Neural progenitor cell (in vitro differentiated cells): ENCODE data around the gene FSTL1. TPM values are rescaled to one million over a fixed set of nuclear protein-coding genes. Genes with fewer than 3 reads are reported as not detected.

Experiments
- DNase-seq: peaks from one replicate; pipeline ENCODE4 v3.0.0-alpha.2; 2016; ENCODE audit warnings: low spot score
- H2AFZ ChIP-seq: fragments of 200-600 bp; sonication (generic); replicated peaks from 2 replicates; pipeline ENCODE4 v1.6.1; 2016; ENCODE audit warnings: antibody characterized with exemption
- H3F3A ChIP-seq: fragments of 200-600 bp; sonication (generic); 2 replicates; pipeline ENCODE4 v1.6.1; 2016; ENCODE audit warnings: antibody characterized with exemption, low read depth
- H3K27ac ChIP-seq: fragments of 200-600 bp; sonication (generic); 2 replicates; pipeline ENCODE4 v1.5.1; 2016; ENCODE audit warnings: mild to moderate bottlenecking
- H3K27me3 ChIP-seq: fragments of 200-600 bp; sonication (generic); 2 replicates; pipeline ENCODE4 v1.6.1; 2016; ENCODE audit warnings: mild to moderate bottlenecking, moderate library complexity
- H3K36me3 ChIP-seq: fragments of 200-600 bp; sonication (generic); 2 replicates; pipeline ENCODE4 v1.5.1; 2016
- H3K4me1 ChIP-seq: fragments of 200-600 bp; sonication (generic); 2 replicates; pipeline ENCODE4 v1.6.1; 2016; ENCODE audit warnings: mixed run types
- H3K4me2 ChIP-seq: fragments of 200-600 bp; sonication (generic); 2 replicates; pipeline ENCODE4 v1.6.1; 2016
- H3K4me3 ChIP-seq: fragments of 200-600 bp; sonication (generic); 2 replicates; pipeline ENCODE4 v1.5.1; 2016
- H3K79me2 ChIP-seq: fragments of 200-600 bp; sonication (generic); 2 replicates; pipeline ENCODE4 v1.6.1; 2016; ENCODE audit warnings: low read depth
- H3K9ac ChIP-seq: fragments of 200-600 bp; sonication (generic); 2 replicates; pipeline ENCODE4 v1.6.1; 2016
- H3K9me3 ChIP-seq: fragments of 200-600 bp; sonication (generic); 2 replicates; pipeline ENCODE4 v1.5.1; 2016; ENCODE audit warnings: low read depth
- H4K20me1 ChIP-seq: fragments of 200-600 bp; sonication (generic); 2 replicates; pipeline ENCODE4 v1.6.1; 2016; ENCODE audit warnings: low read depth
- H3K27ac Mint-ChIP-seq: 3 replicates; pipeline ENCODE4 v1.8.0; 2021; ENCODE audit warnings: mixed read lengths
- H3K27me3 Mint-ChIP-seq: 2 replicates; pipeline ENCODE4 v1.8.0; 2022; ENCODE audit warnings: low read depth, mild to moderate bottlenecking, inconsistent platforms, moderate library complexity, mixed read lengths; ENCODE audit not compliant: insufficient read depth
- H3K36me3 Mint-ChIP-seq: 3 replicates; pipeline ENCODE4 v1.8.0; 2021; ENCODE audit warnings: mixed read lengths
- H3K4me1 Mint-ChIP-seq: 3 replicates; pipeline ENCODE4 v1.8.0; 2021; ENCODE audit warnings: mixed read lengths
- H3K4me3 Mint-ChIP-seq: 3 replicates; pipeline ENCODE4 v1.8.0; 2021; ENCODE audit warnings: mild to moderate bottlenecking, moderate library complexity, mixed read lengths
- H3K9me3 Mint-ChIP-seq: 3 replicates; pipeline ENCODE4 v1.8.0; 2020; ENCODE audit warnings: mixed read lengths
- CTCF ChIP-seq: fragments of 200-600 bp; sonication (generic); IDR thresholded peaks from 2 replicates; pipeline ENCODE4 v1.5.1; 2017; ENCODE audit warnings: antibody characterized with exemption, mild to moderate bottlenecking
- EZH2 ChIP-seq: fragments of 200-600 bp; sonication (generic); IDR thresholded peaks from 2 replicates; pipeline ENCODE4 v1.6.1; 2017; ENCODE audit warnings: antibody characterized with exemption, mild to moderate bottlenecking, moderate library complexity
- EZH2phosphoT487 ChIP-seq: fragments of 200-600 bp; sonication (generic); IDR thresholded peaks from 2 replicates; pipeline ENCODE4 v1.6.1; 2017; ENCODE audit warnings: antibody characterized with exemption
- total RNA-seq: library from RNA; depleted of rRNA; stranded (reverse); fragments of >200 nt; gene quantifications from 2 replicates; pipeline ENCODE4 v1.2.3, GENCODE V29; 2015; ENCODE audit warnings: low replicate concordance

FSTL1 gene
- total RNA-seq, 1 donor from 2014 or later: 327 TPM

- H3K27ac Mint-ChIP-seq: no peak overlapping the region
These were observed 56.4 kb downstream of the FSTL1 start for GRCh38 chr3:120394347-120394746.

GRCh38 chr3:120393761-120394160, 57.0 kb downstream of the FSTL1 start:
- Histone ChIP-seq H4K20me1 (no peaks in the 10 kb centered on the region), H3K4me3 (no peak overlapping the region), H3K79me2 (no peaks in the 10 kb centered on the region), H3K9ac (no peak overlapping the region), H3F3A (no peaks in the 10 kb centered on the region), H3K4me1 (no peaks in the 10 kb centered on the region), H3K9me3 (no peaks in the 10 kb centered on the region), H3K4me2 (no peak overlapping the region), H2AFZ (no peak overlapping the region), H3K27ac (no peak overlapping the region), H3K36me3 (peaks cover 7% of the 10 kb centered on the region), H3K27me3 (no peaks in the 10 kb centered on the region)
- H3K4me1 Mint-ChIP-seq: no peaks in the 10 kb centered on the region
- TF ChIP-seq EZH2phosphoT487: no peak
- TF ChIP-seq EZH2: no peak
- no peak for TF ChIP-seq CTCF
- no peaks in the 10 kb centered on the region for H3K9me3 Mint-ChIP-seq
- H3K27me3 Mint-ChIP-seq: no peaks in the 10 kb centered on the region
- peaks cover 17% of the 10 kb centered on the region for H3K36me3 Mint-ChIP-seq
- H3K27ac Mint-ChIP-seq: no peak overlapping the region
- no peak for DNase-seq
- no peak overlapping the region for H3K4me3 Mint-ChIP-seq

More at GRCh38 chr3:120394347-120394746, 56.4 kb downstream of the FSTL1 start:
- no peaks in the 10 kb centered on the region for H3K9me3 ChIP-seq
- no peaks in the 10 kb centered on the region for H3F3A ChIP-seq
- DNase-seq: no peak
- H3K9ac ChIP-seq: no peak overlapping the region
- no peak overlapping the region for H3K27ac ChIP-seq
- Mint-ChIP-seq H3K4me1 (no peaks in the 10 kb centered on the region), H3K4me3 (no peak overlapping the region), H3K36me3 (peaks cover 17% of the 10 kb centered on the region), H3K27me3 (no peaks in the 10 kb centered on the region), H3K9me3 (no peaks in the 10 kb centered on the region)
- no peak overlapping the region for H3K4me2 ChIP-seq
- no peaks in the 10 kb centered on the region for H3K27me3 ChIP-seq
- H3K79me2 ChIP-seq: no peaks in the 10 kb centered on the region
- no peak for TF ChIP-seq EZH2phosphoT487
- no peak for TF ChIP-seq CTCF
- TF ChIP-seq EZH2: no peak
- no peaks in the 10 kb centered on the region for H4K20me1 ChIP-seq
- no peak overlapping the region for H2AFZ ChIP-seq
- H3K4me1 ChIP-seq: no peaks in the 10 kb centered on the region
- peaks cover 7% of the 10 kb centered on the region for H3K36me3 ChIP-seq
- H3K4me3 ChIP-seq: no peak overlapping the region

GRCh38 chr3:120393243-120393642, 57.5 kb downstream of the FSTL1 start:
- H3K36me3 ChIP-seq: peaks cover 7% of the 10 kb centered on the region
- no peak overlapping the region for H3K27ac Mint-ChIP-seq
- no peaks in the 10 kb centered on the region for H3K27me3 Mint-ChIP-seq
- H3K27me3 ChIP-seq: no peaks in the 10 kb centered on the region
- no peak overlapping the region for H3K27ac ChIP-seq
- H2AFZ ChIP-seq: no peak overlapping the region
- H3K9me3 Mint-ChIP-seq: no peaks in the 10 kb centered on the region
- no peaks in the 10 kb centered on the region for H3K4me1 Mint-ChIP-seq
- H3K4me2 ChIP-seq: no peak overlapping the region
- no peak for DNase-seq
- H3K9ac ChIP-seq: no peak overlapping the region
- no peaks in the 10 kb centered on the region for H3K79me2 ChIP-seq
- TF ChIP-seq EZH2phosphoT487 (no peak), EZH2 (no peak), CTCF (no peak)
- no peaks in the 10 kb centered on the region for H3F3A ChIP-seq
- no peak overlapping the region for H3K4me3 ChIP-seq
- H3K9me3 ChIP-seq: no peaks in the 10 kb centered on the region
- peaks cover 14% of the 10 kb centered on the region for H3K36me3 Mint-ChIP-seq
- H3K4me3 Mint-ChIP-seq: no peak overlapping the region
- H3K4me1 ChIP-seq: no peaks in the 10 kb centered on the region
- H4K20me1 ChIP-seq: no peaks in the 10 kb centered on the region
